Glutamatergic neuron (in vitro differentiated cells): ENCODE results near the gene HMG20A. TPM values are rescaled to one million over a fixed set of nuclear protein-coding genes. Genes with fewer than 3 reads are reported as not detected.
A peak's percentile ranks its signal among the peaks of the same experiment; 100 is the strongest.

Experiments
- DNase-seq: peaks from one replicate; pipeline ENCODE4 v3.0.0; 2022
- H3K27ac Mint-ChIP-seq: one replicate; pipeline ENCODE4 v1.8.0; 2020; ENCODE audit warnings: mild to moderate bottlenecking, mixed read lengths, inconsistent platforms; ENCODE audit not compliant: unreplicated experiment
- H3K27me3 Mint-ChIP-seq: one replicate; pipeline ENCODE4 v1.8.0; 2020; ENCODE audit warnings: mild to moderate bottlenecking, moderate library complexity, mixed read lengths, inconsistent platforms; ENCODE audit not compliant: unreplicated experiment
- H3K36me3 Mint-ChIP-seq: one replicate; pipeline ENCODE4 v1.8.0; 2020; ENCODE audit warnings: mild to moderate bottlenecking, mixed read lengths, inconsistent platforms; ENCODE audit not compliant: unreplicated experiment
- H3K4me1 Mint-ChIP-seq: one replicate; pipeline ENCODE4 v1.8.0; 2020; ENCODE audit warnings: mild to moderate bottlenecking, low read depth, mixed read lengths, inconsistent platforms; ENCODE audit not compliant: unreplicated experiment
- H3K4me3 Mint-ChIP-seq: one replicate; pipeline ENCODE4 v1.8.0; 2020; ENCODE audit warnings: mild to moderate bottlenecking, mixed read lengths, inconsistent platforms; ENCODE audit not compliant: unreplicated experiment
- H3K9me3 Mint-ChIP-seq: one replicate; pipeline ENCODE4 v1.8.0; 2020; ENCODE audit warnings: mild to moderate bottlenecking, moderate library complexity, mixed read lengths, inconsistent platforms; ENCODE audit not compliant: unreplicated experiment
- CTCF ChIP-seq: fragments of 200-600 bp; sonication (generic); IDR thresholded peaks from one replicate; pipeline ENCODE4 v1.5.0; 2021; ENCODE audit not compliant: partially characterized antibody, unreplicated experiment
- total RNA-seq: library from RNA; stranded (reverse); fragmentation: NEBNext Ultra II Directional; extraction: Animal tissue kit (Norgen Biotek cat#: 25700); gene quantifications from one replicate; pipeline ENCODE4 v1.2.1, GENCODE V29; 2021; ENCODE audit not compliant: unreplicated experiment

Gene HMG20A
- total RNA-seq, 1 donor from 2014 or later = 62.1 TPM

DNA sequence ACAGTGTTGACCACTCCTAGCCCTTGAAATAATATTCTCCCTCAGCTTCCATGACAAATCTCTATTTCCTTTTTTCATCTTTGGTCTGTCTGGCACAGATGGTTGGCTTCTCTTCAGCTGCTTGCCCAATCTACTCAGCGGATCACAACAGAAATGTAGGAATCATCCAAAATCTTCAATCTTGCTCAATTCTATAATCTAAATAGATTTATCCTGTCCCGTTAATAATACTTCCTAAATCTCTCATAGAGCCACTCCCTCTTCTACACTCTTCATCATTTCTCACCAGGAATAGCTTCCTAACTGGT, 4.6 kb upstream of the HMG20A start:
- peaks cover 5% of the 10 kb centered on the region for H3K36me3 Mint-ChIP-seq
- H3K27me3 Mint-ChIP-seq = peaks cover 3% of the 10 kb centered on the region
- H3K4me1 Mint-ChIP-seq = peaks cover 15% of the 10 kb centered on the region
- H3K4me3 Mint-ChIP-seq = no peak overlapping the region
- DNase-seq = no peak
- no peak overlapping the region for H3K27ac Mint-ChIP-seq
- TF ChIP-seq CTCF = no peak
- peaks cover 10% of the 10 kb centered on the region for H3K9me3 Mint-ChIP-seq

DNA sequence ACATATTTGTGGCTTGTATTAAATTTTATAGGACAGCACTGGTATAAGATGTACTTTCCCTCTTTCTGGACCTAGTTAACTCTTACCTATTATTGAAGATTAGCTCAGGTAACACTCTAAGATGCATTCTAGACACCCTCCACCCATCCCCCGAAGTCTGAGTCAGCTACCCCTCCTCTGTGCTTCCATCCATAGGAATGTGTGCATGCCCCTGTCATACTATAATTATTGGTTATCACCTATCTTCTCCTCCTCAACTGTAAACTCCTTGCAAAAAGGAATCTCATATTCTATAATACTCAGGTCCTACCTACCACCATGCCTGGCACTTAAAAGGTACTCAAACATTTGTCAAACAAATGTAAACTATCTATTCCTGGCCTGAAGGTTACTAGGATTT, 3.7 kb upstream of the HMG20A start:
- no peak for DNase-seq
- Mint-ChIP-seq H3K4me1 (peaks cover 16% of the 10 kb centered on the region), H3K36me3 (peaks cover 5% of the 10 kb centered on the region), H3K4me3 (peak overlapping the region; percentile 67), H3K27ac (no peak overlapping the region), H3K27me3 (peaks cover 5% of the 10 kb centered on the region), H3K9me3 (peaks cover 10% of the 10 kb centered on the region)
- TF ChIP-seq CTCF = no peak

DNA sequence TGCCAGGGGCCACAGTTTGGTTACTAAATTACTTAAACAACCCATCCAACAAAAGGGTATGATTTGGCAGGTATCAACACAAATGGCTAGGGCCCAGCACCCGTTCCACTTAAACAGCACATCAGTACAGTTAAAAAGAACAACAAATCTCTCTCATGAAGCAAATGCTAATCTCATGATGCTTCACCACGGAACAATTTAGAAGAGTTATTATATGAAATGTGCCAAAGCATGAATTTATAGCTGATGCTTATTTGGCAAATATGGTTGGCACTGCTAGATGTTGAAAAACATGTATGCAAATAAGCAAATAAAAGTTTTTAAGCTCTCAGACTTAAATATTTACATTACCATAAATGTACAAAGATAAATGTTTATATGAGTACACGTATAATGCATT, 3.1 kb upstream of the HMG20A start:
- Mint-ChIP-seq H3K36me3 (peaks cover 5% of the 10 kb centered on the region), H3K27ac (no peak overlapping the region), H3K4me1 (peaks cover 15% of the 10 kb centered on the region), H3K4me3 (peak overlapping the region; percentile 99), H3K9me3 (peaks cover 10% of the 10 kb centered on the region), H3K27me3 (peaks cover 5% of the 10 kb centered on the region)
- DNase-seq = no peak
- no peak for TF ChIP-seq CTCF

- Mint-ChIP-seq H3K4me1 (peaks cover 16% of the 10 kb centered on the region), H3K36me3 (peaks cover 5% of the 10 kb centered on the region), H3K4me3 (peak overlapping the region; percentile 99), H3K27me3 (peaks cover 5% of the 10 kb centered on the region), H3K9me3 (peaks cover 10% of the 10 kb centered on the region), H3K27ac (peak overlapping the region; percentile 92)
- no peak for TF ChIP-seq CTCF
- no peak for DNase-seq
Measured at GRCh38 chr15:77418391-77418965, 2.2 kb upstream of the HMG20A start.

DNA sequence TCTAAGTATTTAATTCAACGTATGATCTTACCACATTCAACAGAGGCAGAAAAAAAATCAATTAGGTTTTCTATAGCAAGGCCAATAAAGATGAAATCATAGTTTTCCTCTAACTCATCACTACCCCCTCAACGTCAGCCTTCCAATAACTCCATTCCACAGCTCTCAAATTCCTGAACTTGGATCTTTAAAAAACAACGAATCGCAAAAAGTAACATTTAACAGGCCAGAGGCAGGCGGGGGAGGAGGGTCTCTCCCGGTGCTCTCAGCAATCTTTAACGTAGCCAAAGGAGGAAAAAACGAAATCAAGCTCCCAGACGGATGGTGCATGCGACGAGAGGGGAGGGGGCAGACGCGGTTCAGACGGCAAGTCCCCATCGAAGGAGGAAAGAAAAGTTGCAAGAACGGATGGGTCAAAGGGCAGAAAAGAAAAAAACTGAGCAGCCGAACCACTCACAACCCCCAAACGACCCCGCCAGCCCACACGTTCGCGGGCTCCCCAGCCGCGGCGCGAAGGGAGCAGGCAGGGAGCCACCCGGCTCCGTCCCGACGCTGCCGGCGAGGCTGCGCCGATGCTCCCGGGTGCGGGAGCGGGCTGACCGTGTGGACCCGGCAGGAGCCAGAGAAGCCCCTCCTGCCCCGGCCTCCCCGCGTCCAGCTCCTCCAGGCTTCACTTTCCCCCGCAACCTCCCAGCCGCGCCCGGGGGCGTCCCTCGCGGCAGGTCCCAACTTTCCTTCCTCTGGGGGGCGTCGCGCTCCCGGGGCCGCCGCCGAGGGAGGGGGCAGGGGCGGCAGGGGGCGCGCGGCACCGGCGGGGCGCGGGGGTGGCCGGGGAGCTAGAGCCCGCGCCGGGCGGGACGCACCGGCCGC, 1.5 kb upstream of the HMG20A start:
- Mint-ChIP-seq H3K27me3 (peaks cover 5% of the 10 kb centered on the region), H3K27ac (peak overlapping the region; percentile 92), H3K36me3 (peaks cover 5% of the 10 kb centered on the region), H3K4me3 (peak overlapping the region; percentile 99), H3K9me3 (peaks cover 10% of the 10 kb centered on the region), H3K4me1 (peaks cover 19% of the 10 kb centered on the region)
- peak; percentile 67 for DNase-seq
- no peak for TF ChIP-seq CTCF
